RKO (cell line): ENCODE results near the gene PTTG1IP.
A peak's percentile ranks its signal among the peaks of the same experiment; 100 is the strongest.

Experiments used
- DNase-seq: peaks from one replicate; pipeline ENCODE4 v3.0.0-alpha.2; 2016; ENCODE audit warnings: low spot score

Gene PTTG1IP

DNA sequence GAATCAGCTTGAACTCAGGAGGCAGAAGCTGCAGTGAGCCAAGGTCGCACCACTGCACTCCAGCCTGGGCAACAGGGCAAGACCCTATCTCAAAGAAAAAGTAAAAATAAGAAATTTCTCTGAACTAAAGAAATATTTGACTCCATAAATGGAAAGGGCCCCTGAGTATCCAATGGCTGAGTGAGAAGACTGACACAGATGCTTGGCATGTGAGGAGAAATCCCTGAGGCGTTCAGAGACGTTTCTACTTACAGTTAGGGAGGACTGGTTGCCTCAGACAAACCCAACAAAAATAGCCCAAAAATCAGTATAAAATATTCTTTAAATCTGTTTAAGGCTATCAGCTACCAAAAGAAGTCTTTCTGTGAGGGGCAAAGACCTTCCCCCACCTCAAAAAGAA, 52.6 kb downstream of the PTTG1IP start:
- DNase-seq, result no peak

DNA sequence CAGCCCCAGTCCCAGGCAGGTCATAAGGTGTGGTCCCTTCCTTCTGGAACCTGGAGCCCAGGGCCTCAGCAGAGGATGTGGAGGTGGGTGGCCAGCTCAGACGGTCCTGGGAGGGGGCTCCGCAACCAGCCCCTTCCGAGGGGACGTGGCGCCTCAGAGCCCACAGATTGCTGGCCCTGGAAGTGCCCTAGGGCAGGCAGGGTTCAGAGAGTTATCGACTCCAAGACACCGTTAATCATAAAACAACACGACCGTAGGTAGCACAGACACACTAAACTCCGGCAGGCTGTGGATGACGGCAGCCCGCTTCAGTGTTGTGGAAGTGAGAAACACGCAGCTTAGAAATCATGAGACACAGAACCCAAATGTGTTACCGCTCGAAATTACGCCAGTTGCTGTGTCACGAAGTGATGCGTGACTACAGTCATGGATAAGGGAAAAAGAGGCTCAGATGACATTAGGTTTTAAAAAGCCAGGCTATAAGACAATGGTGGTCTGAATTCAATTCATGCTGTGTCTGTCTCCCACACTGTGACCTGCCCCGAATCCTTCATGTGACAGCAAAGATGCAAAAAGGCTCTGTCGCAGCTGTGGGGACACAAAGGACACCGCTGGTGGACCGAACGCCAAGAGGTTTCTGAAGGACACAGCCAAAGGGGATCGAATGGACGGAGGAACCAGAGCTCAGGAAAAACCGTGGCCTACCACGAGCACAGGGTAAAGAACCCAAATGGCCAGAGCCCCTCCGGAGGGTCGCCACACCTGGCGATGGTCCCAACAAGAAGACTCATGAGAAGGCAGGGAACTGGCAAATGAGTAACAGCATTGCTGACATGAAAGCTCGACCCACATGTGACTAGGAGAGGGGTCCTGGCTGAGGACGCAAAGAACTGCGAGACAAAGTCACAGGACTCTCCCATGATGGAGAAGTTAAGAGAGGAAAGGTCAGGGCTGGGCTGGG, 53.9 kb downstream of the PTTG1IP start:
- no peak for DNase-seq

GRCh38 chr21:44818640-44819011, 54.9 kb downstream of the PTTG1IP start:
- DNase-seq, result no peak

GRCh38 chr21:44817914-44818639, 55.4 kb downstream of the PTTG1IP start, which contains the start of gene SUMO3:
SUMO3 (minus strand) TSS chr21:44818062; CDS start chr21:44817968, 94 bp downstream.
- DNase-seq, result peak; percentile 75

- DNase-seq, result peak; percentile 85
These were observed 56.0 kb downstream of the PTTG1IP start for GRCh38 chr21:44817506-44817880.

DNA sequence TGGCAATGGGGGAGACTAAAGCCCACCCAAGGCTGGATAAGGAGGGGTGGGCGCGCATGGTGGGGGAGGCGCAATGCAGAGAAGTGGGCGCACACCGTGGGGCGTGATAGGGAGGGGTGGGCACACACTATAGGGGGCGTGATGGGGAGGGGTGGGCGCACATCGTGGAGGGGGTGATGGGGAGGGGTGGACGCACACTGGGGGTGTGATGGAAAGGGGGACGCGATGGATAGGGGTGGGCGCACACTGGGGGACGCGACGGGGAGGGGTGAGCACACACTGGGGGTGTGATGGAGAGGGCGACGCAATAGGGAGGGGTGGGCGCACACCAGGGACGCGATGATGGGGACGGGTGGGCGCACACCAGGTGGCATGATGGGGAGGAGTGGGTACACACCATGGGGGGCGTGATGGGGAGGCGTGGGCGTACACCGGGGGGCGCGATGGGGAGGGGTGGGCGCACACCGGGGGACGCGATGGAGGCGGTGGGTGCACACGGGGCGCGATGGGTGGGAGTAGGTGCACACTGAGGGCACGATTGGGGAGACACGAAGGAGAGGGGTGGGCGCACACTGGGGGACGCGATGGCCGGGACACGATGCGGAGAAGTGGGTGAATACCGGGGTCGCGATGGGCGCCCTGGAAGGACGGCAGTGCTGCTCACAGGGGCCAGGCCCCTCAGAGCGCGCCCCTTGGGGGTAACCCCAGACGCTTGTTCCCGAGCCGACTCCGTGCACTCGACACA, 56.6 kb downstream of the PTTG1IP start:
- no peak for DNase-seq

- no peak for DNase-seq
These were observed 57.5 kb downstream of the PTTG1IP start for GRCh38 chr21:44815852-44816628.

DNA sequence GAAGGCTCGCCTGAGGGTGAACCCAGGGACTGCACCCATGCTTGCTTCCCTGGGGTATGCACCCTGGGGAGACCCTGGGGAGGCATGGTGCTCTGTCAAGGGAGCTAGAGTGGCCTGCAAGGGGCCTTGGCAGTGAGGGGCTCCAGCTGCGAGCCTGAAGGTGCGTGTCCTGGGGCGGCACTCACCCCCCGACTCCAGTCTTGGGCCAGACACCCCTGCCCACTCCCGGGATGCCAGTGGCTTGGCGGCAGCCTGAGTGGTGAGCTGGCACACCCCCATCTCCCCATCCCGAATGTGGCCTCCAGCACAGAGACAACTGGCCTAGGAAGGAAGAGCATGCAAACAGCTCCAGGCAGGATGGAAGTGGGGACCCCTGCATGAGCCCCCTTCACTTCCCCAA, 58.3 kb downstream of the PTTG1IP start:
- no peak for DNase-seq

GRCh38 chr21:44814498-44815023, 58.9 kb downstream of the PTTG1IP start:
- DNase-seq, result no peak

DNA sequence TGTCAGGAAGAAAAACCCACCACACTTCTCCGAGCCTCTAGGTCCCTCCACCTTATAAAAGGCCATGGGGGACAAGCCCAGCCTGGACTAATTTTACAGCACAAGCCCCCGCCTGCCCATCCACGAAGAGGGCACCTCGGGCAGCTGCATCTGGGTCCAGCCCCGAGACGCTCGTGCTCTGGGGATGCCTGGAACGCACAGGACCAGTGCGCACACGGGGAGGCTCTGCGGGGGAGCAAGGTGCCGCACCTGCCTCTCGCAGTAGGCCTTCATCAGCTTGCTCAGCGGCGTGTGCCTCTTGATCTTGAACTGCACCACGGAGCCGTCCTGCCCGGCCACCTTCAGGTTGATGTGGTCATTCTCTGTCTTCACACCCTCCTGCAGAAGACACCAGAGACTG, 59.8 kb downstream of the PTTG1IP start:
- DNase-seq, result no peak

- no peak for DNase-seq
These were observed 60.3 kb downstream of the PTTG1IP start for GRCh38 chr21:44813149-44813548.

- no peak for DNase-seq
These were observed 60.9 kb downstream of the PTTG1IP start for GRCh38 chr21:44812640-44813039.

DNA sequence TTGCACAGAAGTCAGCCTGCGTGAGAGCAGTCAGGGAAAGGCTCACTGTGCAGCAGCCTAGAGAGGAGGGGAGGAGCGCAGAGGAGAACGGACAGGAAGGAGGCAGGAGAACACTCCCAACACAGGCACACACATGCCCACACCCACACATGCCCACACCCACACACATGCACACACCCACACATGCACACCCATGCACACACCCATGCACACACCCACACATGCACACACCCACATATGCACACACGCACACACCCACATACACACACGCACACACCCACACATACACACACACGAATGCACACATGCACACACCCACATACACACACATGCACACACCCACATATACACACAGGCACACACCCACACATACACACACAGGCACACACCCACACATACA, 62.7 kb downstream of the PTTG1IP start:
- no peak for DNase-seq

GRCh38 chr21:44805859-44806258, 67.6 kb downstream of the PTTG1IP start:
- DNase-seq, result no peak

DNA sequence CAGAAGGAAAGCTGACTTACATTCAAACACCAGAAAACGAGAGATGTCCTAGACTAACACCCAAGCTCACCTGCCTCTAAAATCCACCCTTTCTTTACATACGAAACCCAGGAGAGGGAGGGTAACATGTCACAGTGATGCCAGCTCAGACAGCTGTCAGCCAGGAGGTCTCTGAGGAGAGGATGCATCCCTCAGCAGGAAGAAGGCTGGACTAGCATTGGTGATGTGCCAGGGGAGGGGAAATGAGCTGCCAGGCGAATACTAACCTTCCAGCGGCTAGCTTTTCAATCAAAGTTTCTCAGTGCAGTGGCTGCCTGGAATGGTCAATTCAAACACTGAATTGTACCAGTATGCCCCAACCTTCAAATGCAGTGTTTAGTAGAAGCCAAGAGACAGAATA, 68.3 kb downstream of the PTTG1IP start:
- DNase-seq, result no peak

- DNase-seq, result no peak
These were observed 68.7 kb downstream of the PTTG1IP start for GRCh38 chr21:44804762-44805161.

DNA sequence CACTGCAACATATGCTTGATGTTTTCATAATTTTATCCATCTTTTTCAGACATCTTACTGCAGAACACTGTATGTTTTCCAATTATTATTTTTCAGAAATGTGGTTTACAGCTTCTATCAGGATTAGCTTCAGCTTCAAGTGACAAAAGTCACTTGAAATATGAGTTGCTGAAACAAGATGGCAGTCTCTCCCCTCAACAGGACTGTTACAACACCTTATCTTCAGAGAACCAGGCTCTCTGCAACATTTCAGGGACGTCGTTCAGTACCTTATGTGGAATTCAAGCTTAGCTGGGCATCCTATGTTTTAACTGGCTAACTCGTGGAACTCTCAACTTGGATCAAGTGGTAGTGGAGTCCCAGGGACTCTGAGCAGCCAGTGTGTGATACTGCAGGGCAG, 69.8 kb downstream of the PTTG1IP start:
- DNase-seq, result no peak

DNA sequence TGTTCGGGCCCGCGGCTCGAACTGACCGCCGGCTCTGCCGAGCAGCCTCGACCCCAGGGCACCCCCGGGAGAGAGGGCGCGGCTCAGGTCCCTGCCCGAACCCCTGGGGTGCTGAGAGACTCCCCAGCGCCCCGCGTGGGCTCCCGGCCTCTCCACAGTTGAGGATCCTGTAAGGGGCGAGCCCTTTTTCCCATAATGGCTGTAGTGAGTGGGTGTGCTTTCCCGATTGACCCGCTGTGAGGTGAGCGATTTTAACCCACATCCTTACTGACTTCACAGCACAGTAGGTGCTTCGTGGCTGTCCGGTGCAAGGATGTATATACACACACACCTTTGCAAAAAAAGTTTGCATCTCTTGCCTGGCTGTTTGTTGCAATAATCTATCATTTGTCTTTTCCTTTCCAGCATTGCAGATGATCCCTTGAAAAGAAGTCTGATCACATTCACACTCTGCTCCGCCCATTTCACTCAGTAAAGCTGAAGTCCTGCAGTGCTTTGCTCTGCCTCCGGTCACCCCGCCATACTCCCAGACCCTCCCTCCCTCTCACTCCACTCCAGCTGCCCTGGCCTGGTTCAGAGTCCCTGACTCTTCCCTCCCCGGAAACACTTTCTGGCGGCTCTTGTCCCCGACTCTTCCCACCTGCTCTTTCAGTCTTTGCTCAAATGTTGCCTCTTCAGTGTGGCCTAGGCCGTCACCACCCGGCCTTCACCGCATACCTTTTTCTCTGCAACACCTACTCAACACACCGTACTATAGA, 70.9 kb downstream of the PTTG1IP start:
- peak; percentile 61 for DNase-seq

GRCh38 chr21:44801468-44802395, 71.8 kb downstream of the PTTG1IP start, which contains the start of gene UBE2G2:
UBE2G2 (minus strand) TSS chr21:44801820; CDS start chr21:44801748, 72 bp downstream.
- peak; percentile 79 for DNase-seq
